Loucy (cell line): ENCODE measurements around the gene FLOT2.

Experiments
- H2AFZ ChIP-seq: fragments of 200-600 bp; sonication (generic); 2 replicates; pipeline ENCODE4 v1.6.0; 2016; ENCODE audit warnings: antibody characterized with exemption, mild to moderate bottlenecking, low read length, moderate library complexity
- H3F3A ChIP-seq: fragments of 200-600 bp; 2 replicates; pipeline ENCODE4 v1.6.0; 2016; ENCODE audit warnings: antibody characterized with exemption, low read depth, mild to moderate bottlenecking
- H3K27me3 ChIP-seq: fragments of 200-600 bp; sonication (generic); 2 replicates; pipeline ENCODE4 v1.6.1; 2014; ENCODE audit warnings: low read length, mild to moderate bottlenecking; ENCODE audit not compliant: insufficient read depth, poor library complexity, severe bottlenecking
- H3K36me3 ChIP-seq: fragments of 200-600 bp; sonication (generic); 2 replicates; pipeline ENCODE4 v1.6.1; 2016; ENCODE audit warnings: low read length; ENCODE audit not compliant: insufficient read depth
- H3K4me1 ChIP-seq: fragments of 200-600 bp; sonication (generic); 2 replicates; pipeline ENCODE4 v1.5.1; 2014; ENCODE audit warnings: low read length, mild to moderate bottlenecking; ENCODE audit not compliant: insufficient read depth, poor library complexity, severe bottlenecking
- H3K4me2 ChIP-seq: fragments of 200-600 bp; sonication (generic); 2 replicates; pipeline ENCODE4 v1.6.0; 2014; ENCODE audit warnings: antibody characterized with exemption, low read length, low read depth, mild to moderate bottlenecking; ENCODE audit not compliant: poor library complexity, severe bottlenecking
- H3K4me3 ChIP-seq: fragments of 200-600 bp; sonication (generic); 2 replicates; pipeline ENCODE4 v1.5.1; 2014; ENCODE audit warnings: low read length, mild to moderate bottlenecking, mixed read lengths; ENCODE audit not compliant: poor library complexity, severe bottlenecking
- H3K79me2 ChIP-seq: fragments of 200-600 bp; sonication (generic); 2 replicates; pipeline ENCODE4 v1.6.1; 2014; ENCODE audit warnings: low read length; ENCODE audit not compliant: insufficient read depth
- H3K9ac ChIP-seq: fragments of 200-600 bp; sonication (generic); 2 replicates; pipeline ENCODE4 v1.6.0; 2014; ENCODE audit warnings: mild to moderate bottlenecking, low read depth, low read length, moderate library complexity; ENCODE audit not compliant: poor library complexity, severe bottlenecking
- H3K9me2 ChIP-seq: fragments of 200-600 bp; sonication (generic); replicated peaks from 2 replicates; pipeline ENCODE4 v1.6.1; 2016; ENCODE audit warnings: low read depth, low read length, mixed read lengths
- H3K9me3 ChIP-seq: fragments of 200-600 bp; sonication (generic); 2 replicates; pipeline ENCODE4 v1.6.1; 2014; ENCODE audit warnings: mild to moderate bottlenecking, antibody characterized with exemption, low read length, low read depth; ENCODE audit not compliant: insufficient read depth
- H4K20me1 ChIP-seq: fragments of 200-600 bp; sonication (generic); 2 replicates; pipeline ENCODE4 v1.6.0; 2014; ENCODE audit warnings: antibody characterized with exemption, low read length, mild to moderate bottlenecking; ENCODE audit not compliant: insufficient read depth, poor library complexity, severe bottlenecking
- CTCF ChIP-seq: fragments of 200-600 bp; sonication (generic); conservative IDR thresholded peaks from 2 replicates; pipeline ENCODE4 v1.5.1; 2014; ENCODE audit warnings: mild to moderate bottlenecking, antibody characterized with exemption, low read length
- EZH2phosphoT487 ChIP-seq: fragments of 200-600 bp; IDR thresholded peaks from 2 replicates; pipeline ENCODE4 v1.6.1; 2018; ENCODE audit warnings: antibody characterized with exemption, mild to moderate bottlenecking, moderate library complexity, borderline replicate concordance

FLOT2 gene

DNA sequence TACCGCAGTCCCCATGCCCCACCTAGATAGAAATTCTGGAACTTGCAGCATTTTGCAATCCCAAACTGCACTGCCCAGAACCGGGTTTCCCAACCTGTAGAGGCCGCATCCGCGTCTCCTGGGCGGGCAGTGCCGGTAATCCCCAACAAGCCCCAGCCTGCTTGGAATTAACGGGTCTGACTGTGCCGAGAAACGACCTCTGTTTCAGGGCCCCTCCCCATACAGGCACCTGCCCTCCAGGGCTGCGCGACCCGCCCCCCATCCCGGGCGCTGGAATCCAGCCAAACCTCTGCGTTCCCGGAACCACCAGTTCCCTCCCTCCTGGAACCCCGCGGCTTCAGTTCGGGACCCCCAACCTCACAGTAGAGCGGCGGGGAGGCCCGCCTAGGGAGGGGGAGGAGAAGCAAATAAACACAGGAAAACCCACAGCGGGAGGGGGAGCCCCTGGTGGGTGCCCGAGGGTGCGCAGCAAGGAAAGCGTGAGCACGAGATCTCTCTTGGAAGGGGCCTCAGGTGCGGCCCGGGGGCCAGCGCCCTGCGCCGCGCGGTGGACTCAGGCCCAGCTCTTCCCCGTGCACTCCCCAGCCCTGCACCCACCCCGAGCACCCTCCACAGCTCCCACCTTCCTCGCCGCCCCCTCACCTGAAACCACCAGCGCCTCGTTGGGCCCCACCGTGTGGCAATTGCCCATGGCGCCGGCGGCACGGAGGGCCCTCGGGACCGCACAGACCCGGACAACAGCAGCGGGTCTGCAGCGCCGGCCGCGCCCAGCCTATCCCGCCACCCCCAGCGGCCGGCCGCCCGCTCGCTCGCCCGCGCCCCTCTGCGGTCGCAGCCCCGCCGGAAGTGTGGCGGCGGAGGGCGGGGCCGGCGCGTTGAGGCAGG is at the start of gene FLOT2:
Gene FLOT2, minus strand, starts transcription at position 850 of the 885 bp plus-strand sequence. Its CDS starts 159 bp downstream, at position 691.
- H4K20me1 ChIP-seq, result peaks cover 18% of the 10 kb centered on the region

DNA sequence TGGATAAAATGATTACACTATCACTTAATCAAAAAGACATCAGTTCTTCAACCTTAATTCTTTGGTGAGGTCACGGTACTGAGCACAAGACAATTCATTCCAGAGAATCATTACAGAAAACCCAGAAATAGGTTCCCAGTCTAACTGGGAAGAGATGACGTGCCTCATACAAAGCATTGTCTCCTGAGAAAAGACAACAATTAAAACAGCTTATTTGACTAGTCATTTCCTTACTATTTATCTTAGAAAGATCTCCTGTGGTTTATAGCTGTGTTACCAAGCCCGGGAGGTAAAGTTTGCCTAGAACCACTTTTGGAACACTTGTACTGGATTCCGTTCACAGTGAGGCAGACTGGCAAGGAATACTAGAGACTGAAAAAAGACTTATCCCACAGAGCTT is 48.7 kb upstream of the FLOT2 start:
- peaks cover 98% of the 10 kb centered on the region for H3K79me2 ChIP-seq
- H3K27me3 ChIP-seq, result no peaks in the 10 kb centered on the region
- TF ChIP-seq CTCF (no peak), EZH2phosphoT487 (no peak)
- H2AFZ ChIP-seq, result no peak overlapping the region
- no peaks in the 10 kb centered on the region for H3K9me2 ChIP-seq
- peaks cover 92% of the 10 kb centered on the region for H4K20me1 ChIP-seq
- peak overlapping the region; percentile 40 for H3K4me3 ChIP-seq
- H3K9ac ChIP-seq, result no peak overlapping the region
- no peaks in the 10 kb centered on the region for H3F3A ChIP-seq
- H3K9me3 ChIP-seq, result no peaks in the 10 kb centered on the region
- H3K36me3 ChIP-seq, result peaks cover 21% of the 10 kb centered on the region; the same call in 1 of the 2 replicates
- H3K4me2 ChIP-seq, result peak overlapping the region; percentile 87
- peaks cover 38% of the 10 kb centered on the region for H3K4me1 ChIP-seq

More for the DNA sequence above, at the start of gene FLOT2:
- Histone ChIP-seq H3F3A (no peaks in the 10 kb centered on the region), H3K4me3 (peak within 1 kb of the TSS; percentile 97), H3K9me2 (no peaks in the 10 kb centered on the region), H3K4me1 (peaks cover 66% of the 10 kb centered on the region), H2AFZ (peak within 1 kb of the TSS; percentile 65), H3K4me2 (peak within 1 kb of the TSS; percentile 95), H3K27me3 (no peaks in the 10 kb centered on the region), H3K79me2 (peaks cover 71% of the 10 kb centered on the region), H3K9me3 (no peaks in the 10 kb centered on the region), H3K36me3 (no peaks in the 10 kb centered on the region), H3K9ac (peak within 1 kb of the TSS; percentile 93)
- TF ChIP-seq CTCF (peak; percentile 30; the same call in 1 of the 2 replicates), EZH2phosphoT487 (no peak)

DNA sequence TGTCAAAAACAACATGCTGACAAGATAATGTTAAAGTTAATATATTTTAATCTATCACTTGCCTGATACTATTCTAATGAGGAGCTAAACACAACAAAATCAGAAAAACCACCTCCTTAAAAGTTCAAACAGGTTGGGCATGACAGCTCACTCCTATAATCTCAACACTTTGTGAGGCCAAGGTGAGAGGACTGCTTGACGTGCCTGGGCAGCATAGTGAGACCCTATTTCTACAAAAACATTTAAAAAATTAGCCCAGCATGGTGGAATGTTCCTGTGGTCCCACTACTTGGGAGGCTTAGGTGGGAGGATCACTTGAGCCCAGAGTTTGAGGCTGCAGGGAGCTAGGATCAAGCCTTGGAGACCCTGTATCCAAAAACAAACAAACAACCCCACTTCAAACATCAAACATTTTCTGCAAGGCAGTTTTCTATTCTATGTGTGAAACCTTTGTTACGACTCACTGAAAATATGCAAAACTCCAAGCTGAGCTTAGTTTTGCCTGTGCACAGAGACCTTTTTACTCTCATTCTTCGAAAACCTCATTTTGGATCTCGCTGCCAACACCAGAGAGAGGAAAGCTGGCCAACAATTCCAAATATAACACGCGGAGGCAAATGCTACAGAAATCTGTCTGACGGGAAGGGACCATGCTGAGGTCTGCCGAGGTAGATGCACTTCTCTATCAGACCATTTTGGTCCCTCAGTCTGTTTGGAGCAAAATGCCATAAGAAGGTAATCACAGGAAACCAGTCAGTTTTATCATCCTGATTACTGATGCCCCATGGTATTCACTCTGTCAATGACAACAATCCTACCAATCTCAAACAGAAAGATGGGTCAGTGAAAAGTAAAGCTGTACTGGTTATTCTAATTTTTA is 47.6 kb upstream of the FLOT2 start:
- H3K27me3 ChIP-seq, result no peaks in the 10 kb centered on the region
- H3K4me3 ChIP-seq, result no peak overlapping the region
- H3K4me2 ChIP-seq, result peak overlapping the region; percentile 87
- H3K36me3 ChIP-seq, result peaks cover 31% of the 10 kb centered on the region; the same call in 1 of the 2 replicates
- peaks cover 41% of the 10 kb centered on the region for H3K4me1 ChIP-seq
- no peak overlapping the region for H2AFZ ChIP-seq
- H3K9me2 ChIP-seq, result no peaks in the 10 kb centered on the region
- H3K9ac ChIP-seq, result no peak overlapping the region
- no peaks in the 10 kb centered on the region for H3K9me3 ChIP-seq
- no peak for TF ChIP-seq EZH2phosphoT487
- no peak for TF ChIP-seq CTCF
- H3F3A ChIP-seq, result no peaks in the 10 kb centered on the region
- peaks cover 92% of the 10 kb centered on the region for H4K20me1 ChIP-seq
- peaks cover 99% of the 10 kb centered on the region for H3K79me2 ChIP-seq
